Right hindlimb (tissue), 1 donor: ENCODE results near the gene ACVR2A.

Experiments used
- DNase-seq: peaks from one replicate; pipeline ENCODE4 v3.0.0-alpha.2; 2018

Gene ACVR2A

GRCh38 chr2:147855977-147856376 is 11.1 kb downstream of the ACVR2A start:
- DNase-seq = no peak

GRCh38 chr2:147860009-147860408 is 15.2 kb downstream of the ACVR2A start:
- DNase-seq = no peak

DNA sequence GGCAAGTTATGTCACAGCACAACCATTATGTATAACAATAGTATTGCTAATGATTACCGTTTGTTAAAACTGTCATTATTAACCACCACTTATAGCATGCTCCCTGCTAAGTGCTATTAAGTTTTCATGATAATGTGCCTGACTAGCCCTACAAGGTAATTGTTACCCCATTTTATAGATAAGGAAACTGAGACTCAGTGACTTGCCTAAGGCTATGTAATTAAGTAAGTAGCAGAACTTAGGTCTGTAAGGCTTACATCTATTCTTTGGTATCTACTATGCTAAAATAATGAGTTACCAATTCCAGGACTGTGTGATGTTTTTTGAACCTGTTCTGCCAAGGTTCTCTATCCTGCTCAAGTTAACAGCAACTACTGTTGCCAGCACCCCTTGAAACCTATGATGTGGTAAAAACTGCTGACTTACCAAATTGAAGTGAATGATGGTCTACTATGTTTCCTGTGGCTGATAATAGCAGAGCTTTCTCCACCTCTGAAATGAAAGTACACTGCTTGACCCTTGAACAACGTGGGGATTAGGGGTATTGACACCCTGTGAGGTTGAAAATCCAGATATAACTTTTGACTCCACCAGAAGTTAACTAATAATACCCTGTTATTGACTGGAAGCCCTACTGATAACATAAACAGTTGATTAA is 18.2 kb downstream of the ACVR2A start:
- no peak for DNase-seq

DNA sequence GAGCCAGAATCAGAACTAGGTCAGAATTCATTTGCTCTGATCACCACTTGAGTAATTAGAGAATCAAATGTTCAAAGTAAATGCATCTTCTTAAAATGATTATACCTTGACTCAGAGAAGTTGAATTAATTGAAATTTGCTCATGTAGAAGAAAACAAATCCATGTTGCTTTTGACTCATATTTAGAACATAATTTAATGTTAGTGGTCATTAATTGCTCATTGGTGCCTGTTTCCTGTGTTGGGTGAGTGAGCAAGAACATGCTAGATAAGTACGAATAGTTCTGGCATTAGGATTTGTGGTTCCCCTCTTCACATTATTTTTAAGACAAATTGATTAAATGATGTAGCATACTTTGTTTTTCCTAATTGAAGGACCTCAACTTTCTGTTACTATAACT is 19.0 kb downstream of the ACVR2A start:
- no peak for DNase-seq

DNA sequence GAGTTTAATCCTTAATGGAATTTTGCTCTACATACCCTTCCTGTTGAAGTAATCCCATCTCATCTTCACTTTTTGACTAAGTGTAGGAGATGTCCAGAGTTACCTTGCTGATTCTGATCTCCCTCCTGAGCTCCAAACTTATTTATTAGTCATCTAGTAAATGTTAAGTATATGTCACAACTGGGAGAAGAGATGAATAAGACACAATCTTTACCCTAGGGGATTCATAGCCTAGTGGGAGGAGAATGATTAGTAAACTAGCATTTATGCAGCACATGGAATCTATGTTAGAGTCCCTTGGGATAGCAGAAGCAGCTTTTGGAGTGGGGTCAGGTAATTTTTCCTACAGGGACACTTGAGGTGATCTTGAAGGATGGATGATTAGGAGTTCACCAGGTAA is 20.7 kb downstream of the ACVR2A start:
- DNase-seq = no peak

DNA sequence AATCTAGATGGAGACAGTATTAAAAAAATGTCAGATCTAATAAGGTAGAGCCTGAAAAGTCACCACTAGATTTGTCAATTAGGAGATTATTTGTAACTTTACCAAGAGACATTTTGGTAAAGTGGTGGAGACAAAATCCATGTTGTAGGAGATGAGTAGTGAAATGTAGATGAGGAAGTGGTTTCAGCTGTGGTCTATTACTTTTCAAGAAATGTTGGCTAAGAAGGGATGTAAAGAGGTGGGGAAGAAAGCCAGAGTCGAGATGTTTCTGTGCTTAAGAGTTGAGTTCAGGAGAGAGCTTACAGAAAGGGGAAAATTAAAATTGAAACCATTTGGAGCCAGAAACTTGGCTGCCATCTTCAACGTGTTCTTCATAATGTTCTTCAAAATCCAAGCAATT is 22.2 kb downstream of the ACVR2A start:
- no peak for DNase-seq

DNA sequence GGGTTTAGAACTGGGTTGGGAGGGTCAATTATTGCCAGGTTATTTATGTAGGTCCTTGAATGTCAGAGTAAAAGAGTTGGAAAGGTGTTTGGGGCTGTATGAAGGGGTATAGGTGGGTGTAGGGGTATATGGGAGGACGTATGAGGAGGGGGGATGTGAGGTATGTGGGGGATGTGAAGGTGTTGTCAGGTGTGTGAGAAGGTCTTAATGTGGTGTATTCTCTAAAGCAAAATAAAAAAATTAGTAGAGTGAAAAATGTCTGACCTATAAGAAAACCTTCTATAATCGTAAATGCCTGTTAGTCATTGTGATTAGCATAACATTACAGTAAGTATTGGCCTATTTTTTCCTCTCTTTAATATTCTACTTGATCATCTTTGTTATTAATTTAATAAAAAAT is 25.1 kb downstream of the ACVR2A start:
- DNase-seq = no peak

DNA sequence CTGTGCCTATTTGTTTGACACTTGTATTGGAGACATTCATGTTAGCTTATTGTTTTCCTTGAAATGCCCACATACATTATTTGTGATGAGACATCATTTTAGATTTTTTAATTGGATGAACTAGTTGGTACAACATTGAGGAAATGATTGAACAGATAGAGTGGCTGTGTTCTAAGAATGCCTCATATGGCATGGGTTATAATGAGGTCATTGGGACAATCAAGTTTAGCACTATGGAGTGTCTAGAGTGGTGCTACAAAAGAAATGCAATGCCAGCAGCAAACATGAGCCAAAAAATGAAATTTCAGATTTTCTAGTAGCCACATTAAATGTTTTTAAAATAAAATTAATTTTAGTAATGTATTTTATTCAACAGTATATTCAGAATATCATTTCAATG is 28.1 kb downstream of the ACVR2A start:
- DNase-seq = no peak

- DNase-seq = no peak
Measured at GRCh38 chr2:147873859-147874483, 29.1 kb downstream of the ACVR2A start.

- DNase-seq = no peak
Measured at GRCh38 chr2:147879846-147880245, 35.0 kb downstream of the ACVR2A start.

- no peak for DNase-seq
Measured at GRCh38 chr2:147882631-147883030, 37.8 kb downstream of the ACVR2A start.

- no peak for DNase-seq
Measured at GRCh38 chr2:147884830-147885229, 40.0 kb downstream of the ACVR2A start.

GRCh38 chr2:147886136-147886535 is 41.3 kb downstream of the ACVR2A start:
- DNase-seq = no peak

DNA sequence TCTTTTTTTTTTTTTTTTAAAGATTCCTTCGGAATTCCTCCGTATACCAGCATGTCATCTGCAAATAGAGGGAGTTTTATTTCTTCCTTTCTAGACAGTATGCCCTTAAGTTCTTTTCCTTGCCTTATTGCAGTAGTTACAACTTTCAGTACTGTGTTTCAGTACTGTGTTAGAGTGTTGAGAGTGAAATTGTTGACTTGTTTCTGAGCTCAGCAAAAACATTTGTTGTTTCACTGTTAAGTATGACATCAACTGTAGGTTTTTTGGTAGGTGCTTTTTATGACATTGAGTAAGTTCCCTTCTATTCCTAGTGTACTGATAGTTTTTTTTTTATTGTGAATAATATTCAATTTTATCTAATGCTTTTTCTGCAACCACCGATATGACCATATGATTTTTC is 43.9 kb downstream of the ACVR2A start:
- no peak for DNase-seq

DNA sequence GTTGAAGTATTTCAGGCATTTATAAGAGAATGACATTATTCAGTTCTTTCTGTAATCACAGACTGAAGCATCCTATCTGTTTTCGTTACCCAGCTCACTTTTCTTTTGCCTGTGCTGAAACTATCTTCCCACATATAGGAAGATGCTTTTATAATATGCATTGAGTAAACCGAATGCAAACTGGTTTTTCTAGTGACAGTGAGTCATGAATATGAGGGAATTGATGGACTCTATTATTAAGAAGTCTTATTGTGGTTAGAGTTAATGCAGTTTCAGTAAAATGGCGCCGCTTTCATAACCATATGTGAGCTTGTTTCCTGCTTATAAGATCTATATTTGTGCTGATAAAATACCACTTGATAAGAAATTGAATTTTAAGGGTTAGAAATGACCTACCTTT is 59.2 kb downstream of the ACVR2A start:
- no peak for DNase-seq

DNA sequence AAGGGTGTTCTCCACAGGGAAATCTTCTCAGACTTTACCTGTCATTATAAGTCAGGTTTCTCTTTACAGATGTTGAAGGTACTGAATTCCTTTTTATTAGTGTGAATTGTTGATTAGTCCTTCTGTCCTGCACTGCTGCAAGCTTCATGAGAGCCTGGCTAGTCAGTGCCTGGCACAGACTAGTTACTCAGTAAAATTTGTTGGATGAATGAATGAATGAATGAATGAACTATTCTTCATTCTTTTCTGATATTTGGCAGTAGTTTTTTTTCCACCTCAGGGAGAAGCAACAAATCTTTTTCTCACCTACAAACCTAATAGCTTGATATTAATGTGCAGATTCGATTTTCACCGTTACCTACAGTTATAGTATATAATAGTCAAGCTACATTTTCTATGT is 64.3 kb downstream of the ACVR2A start:
- no peak for DNase-seq

DNA sequence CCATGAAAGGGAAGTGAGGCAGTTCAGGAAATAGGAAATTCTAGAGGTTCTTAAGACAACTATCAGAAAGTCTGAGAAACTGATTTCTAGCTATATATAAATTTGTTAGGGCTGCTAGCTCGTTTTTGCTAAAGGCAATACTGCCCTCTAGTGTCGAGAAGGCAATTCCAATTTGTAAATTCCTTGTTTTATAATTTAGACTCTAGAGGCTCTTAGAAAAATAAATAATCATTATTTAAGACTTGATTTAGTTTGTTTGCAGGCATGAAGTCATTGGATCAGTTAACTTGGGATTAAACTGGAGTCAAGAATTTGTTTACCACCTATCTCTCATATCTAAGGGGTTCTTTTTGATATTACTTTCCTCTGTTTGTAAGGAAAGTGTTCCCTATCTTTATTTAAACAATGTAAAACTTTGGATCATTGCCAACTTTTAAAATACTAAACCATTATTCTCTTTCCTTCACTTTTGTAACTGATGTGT is 66.2 kb downstream of the ACVR2A start:
- DNase-seq = no peak

DNA sequence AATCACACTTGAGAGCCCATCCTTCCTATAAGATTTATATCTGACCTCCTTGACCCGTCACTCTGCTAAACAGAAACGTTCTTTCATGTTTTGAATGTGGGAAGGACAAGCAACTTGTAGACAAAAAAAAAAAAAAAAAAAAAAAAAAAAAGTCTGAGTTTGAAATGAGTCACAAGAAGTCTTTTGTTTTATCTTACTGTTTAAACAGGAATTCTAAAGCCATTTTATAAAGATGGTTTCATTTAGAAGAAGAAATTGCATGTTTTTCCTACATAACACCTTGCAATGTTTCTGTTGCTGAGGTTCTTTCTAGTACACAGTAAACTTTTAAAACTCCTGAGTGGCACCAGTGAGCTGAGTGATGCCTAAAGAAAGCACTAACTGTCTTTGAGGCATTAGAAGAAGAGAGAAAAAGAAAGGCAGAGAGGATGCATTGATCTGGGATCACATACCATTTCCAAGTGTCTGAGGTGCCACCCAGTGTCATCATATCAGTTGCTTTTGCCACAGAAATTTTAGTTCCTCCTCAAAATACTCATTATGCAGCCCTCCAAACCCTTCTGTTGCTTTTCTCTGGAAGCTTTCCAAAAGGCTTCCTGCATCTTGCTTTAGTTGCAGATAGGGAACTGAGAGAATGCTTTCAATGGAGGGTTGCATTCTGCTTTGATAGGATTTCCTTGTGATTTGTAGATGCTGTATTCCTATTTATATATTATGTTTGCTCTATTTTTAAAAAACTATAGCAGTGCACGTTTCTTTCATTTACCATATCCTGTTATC is 69.1 kb downstream of the ACVR2A start:
- no peak for DNase-seq

DNA sequence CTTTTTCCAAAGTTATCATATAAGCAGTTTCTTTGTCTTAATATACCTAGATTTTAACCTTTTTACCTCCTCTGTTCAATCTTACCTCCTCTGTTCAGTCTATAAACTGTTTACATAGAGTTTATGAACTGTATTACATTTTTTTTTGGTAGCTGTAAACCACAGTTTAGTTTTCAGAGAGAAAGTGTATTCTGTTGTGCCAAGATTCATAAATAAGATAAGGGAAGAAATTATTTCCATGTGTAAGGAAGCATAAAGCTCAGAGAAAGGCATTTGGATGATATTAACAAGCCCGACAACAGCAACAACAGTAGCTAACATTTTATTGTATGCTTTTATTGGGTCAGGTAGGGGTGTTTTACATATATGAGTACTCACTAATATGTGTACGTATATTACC is 71.2 kb downstream of the ACVR2A start:
- DNase-seq = no peak

- no peak for DNase-seq
Measured at GRCh38 chr2:147916723-147917122, 71.9 kb downstream of the ACVR2A start.

GRCh38 chr2:147917161-147917560 is 72.3 kb downstream of the ACVR2A start:
- no peak for DNase-seq

- DNase-seq = no peak
Measured at GRCh38 chr2:147923846-147924245, 79.0 kb downstream of the ACVR2A start.

DNA sequence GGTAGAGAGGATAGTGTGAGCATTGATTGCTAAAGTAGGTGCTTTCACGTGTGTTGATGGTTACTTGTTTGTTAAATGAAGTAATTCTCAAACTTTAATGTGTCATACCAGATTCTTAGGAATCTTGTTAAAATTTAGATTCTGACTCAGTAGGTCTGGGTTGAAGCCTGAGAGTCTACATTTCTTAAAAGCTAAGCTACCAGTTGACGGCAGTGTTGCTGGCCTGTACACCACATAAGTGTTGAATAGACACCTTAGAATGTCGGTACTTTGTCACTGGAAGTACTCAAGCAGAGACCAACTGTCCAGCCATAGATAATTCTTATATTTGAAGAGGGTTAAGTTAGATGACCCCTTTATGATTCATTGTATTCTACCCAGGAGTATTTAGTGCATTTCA is 79.8 kb downstream of the ACVR2A start:
- no peak for DNase-seq

DNA sequence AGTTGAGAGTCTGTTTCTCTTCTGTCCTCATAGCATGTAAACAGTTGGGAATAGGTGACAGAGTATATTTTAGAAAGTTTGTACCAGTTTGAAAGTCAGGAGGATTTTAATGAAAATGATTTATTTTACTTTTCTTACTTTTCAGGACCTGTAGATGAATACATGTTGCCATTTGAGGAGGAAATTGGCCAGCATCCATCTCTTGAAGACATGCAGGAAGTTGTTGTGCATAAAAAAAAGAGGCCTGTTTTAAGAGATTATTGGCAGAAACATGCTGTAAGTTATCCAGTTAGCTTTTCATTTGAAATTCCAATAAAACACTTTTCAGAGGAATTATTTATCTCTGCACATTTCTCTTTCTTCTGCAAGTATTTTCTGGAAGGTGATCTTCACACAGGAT is 81.1 kb downstream of the ACVR2A start:
- DNase-seq = no peak
